Keratinocyte (primary cell): ENCODE results near the gene CERT1.

ENCODE experiments used
- CTCF ChIP-seq, 3 experiments: IDR thresholded peaks in 1 of 3; conservative IDR thresholded peaks in 1 of 3; optimal IDR thresholded peaks in 1 of 3; 2 replicates in 2 of 3; 3 replicates in 1 of 3; pipeline versions ENCODE3 to v1.5.1; 2011; ENCODE audit warnings: low read length in 3 of 3, mild to moderate bottlenecking in 3 of 3, moderate library complexity in 2 of 3, control low read depth in 1 of 3, inconsistent platforms in 1 of 3; ENCODE audit not compliant: insufficient read depth in 2 of 3; ENCODE audit errors: extremely low read depth in 1 of 3
- EZH2 ChIP-seq: IDR thresholded peaks from one replicate; pipeline ENCODE4 v1.6.1; 2012; ENCODE audit warnings: inconsistent platforms, mild to moderate bottlenecking, low read length, moderate library complexity

GRCh38 chr5:75546830-75547229 lies 35.4 kb upstream of the CERT1 start:
- TF ChIP-seq EZH2 (no peak), CTCF (optimal IDR thresholded peaks at IDR 0.05 in 1 of 3, IDR thresholded peaks at IDR 0.05 in 1 of 3, conservative IDR thresholded peaks at IDR 0.05 in 1 of 3; ENCODE audit: extremely low read depth in 1 of 3, insufficient read depth in 2 of 3, low read length in 3 of 3) (no peak)
